Nephron progenitor cell (in vitro differentiated cells): ENCODE results near the gene CDHR2.

Source experiments
- DNase-seq: peaks from one replicate; pipeline ENCODE4 v3.0.0; 2021
- H3K27ac Mint-ChIP-seq: 2 replicates; pipeline ENCODE4 v1.8.0; 2021; ENCODE audit warnings: mild to moderate bottlenecking, moderate library complexity, mixed read lengths
- H3K27me3 Mint-ChIP-seq: 2 replicates; pipeline ENCODE4 v1.8.0; 2021; ENCODE audit warnings: mild to moderate bottlenecking, low read depth, mixed read lengths; ENCODE audit not compliant: poor library complexity
- H3K36me3 Mint-ChIP-seq: 2 replicates; pipeline ENCODE4 v1.8.0; 2021; ENCODE audit warnings: low read depth, mixed read lengths
- H3K4me1 Mint-ChIP-seq: 2 replicates; pipeline ENCODE4 v1.8.0; 2021; ENCODE audit warnings: mixed read lengths
- H3K4me3 Mint-ChIP-seq: 2 replicates; pipeline ENCODE4 v1.8.0; 2021; ENCODE audit warnings: mild to moderate bottlenecking, moderate library complexity, mixed read lengths
- H3K9me3 Mint-ChIP-seq: 2 replicates; pipeline ENCODE4 v1.8.0; 2021; ENCODE audit warnings: mild to moderate bottlenecking, moderate library complexity, mixed read lengths
- CTCF ChIP-seq: fragments of 200-600 bp; sonication (generic); IDR thresholded peaks from 2 replicates; pipeline ENCODE4 v1.5.0; 2021; ENCODE audit warnings: antibody characterized with exemption

The CDHR2 gene

GRCh38 chr5:176575488-176576422 is 26.6 kb downstream of the CDHR2 start:
- no peak overlapping the region for H3K4me3 Mint-ChIP-seq
- peaks cover 35% of the 10 kb centered on the region for H3K4me1 Mint-ChIP-seq
- TF ChIP-seq CTCF, result no peak
- peaks cover 32% of the 10 kb centered on the region for H3K27me3 Mint-ChIP-seq
- no peaks in the 10 kb centered on the region for H3K9me3 Mint-ChIP-seq
- no peak overlapping the region for H3K27ac Mint-ChIP-seq
- no peaks in the 10 kb centered on the region for H3K36me3 Mint-ChIP-seq
- DNase-seq, result no peak

GRCh38 chr5:176577312-176578176 is 28.4 kb downstream of the CDHR2 start:
- Mint-ChIP-seq H3K9me3 (no peaks in the 10 kb centered on the region), H3K27me3 (peaks cover 18% of the 10 kb centered on the region), H3K4me3 (no peak overlapping the region), H3K36me3 (no peaks in the 10 kb centered on the region), H3K27ac (no peak overlapping the region), H3K4me1 (peaks cover 35% of the 10 kb centered on the region)
- DNase-seq, result peak; percentile 46
- no peak for TF ChIP-seq CTCF

GRCh38 chr5:176578391-176578808 is 29.3 kb downstream of the CDHR2 start:
- Mint-ChIP-seq H3K4me1 (peaks cover 35% of the 10 kb centered on the region), H3K4me3 (no peak overlapping the region), H3K9me3 (peaks cover 2% of the 10 kb centered on the region), H3K36me3 (no peaks in the 10 kb centered on the region), H3K27me3 (peaks cover 9% of the 10 kb centered on the region), H3K27ac (no peak overlapping the region)
- peak; percentile 68 for DNase-seq
- TF ChIP-seq CTCF, result peak; percentile 56

DNA sequence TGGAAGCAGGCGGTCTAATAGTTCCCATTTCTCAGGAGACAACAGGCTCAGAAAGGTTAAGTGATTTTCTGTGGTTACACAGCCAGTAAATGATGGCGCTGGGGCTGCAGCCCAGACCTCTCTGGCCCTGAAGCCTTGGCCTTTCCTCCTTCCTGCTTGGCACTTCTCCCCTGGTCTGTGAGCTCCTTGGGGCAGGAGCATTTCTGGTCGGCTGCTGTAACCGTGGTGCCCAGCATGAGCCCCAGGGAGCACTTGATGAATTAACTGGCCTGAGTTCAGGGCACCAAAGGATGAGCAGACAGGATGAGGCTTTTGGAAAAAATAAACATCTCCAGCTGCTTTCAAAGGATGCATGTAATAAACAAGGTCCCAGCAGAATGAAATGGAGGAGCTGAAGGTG is 30.2 kb downstream of the CDHR2 start:
- no peak for DNase-seq
- Mint-ChIP-seq H3K27me3 (peaks cover 3% of the 10 kb centered on the region), H3K9me3 (peaks cover 10% of the 10 kb centered on the region), H3K36me3 (no peaks in the 10 kb centered on the region), H3K27ac (no peak overlapping the region), H3K4me3 (no peak overlapping the region), H3K4me1 (peaks cover 35% of the 10 kb centered on the region)
- no peak for TF ChIP-seq CTCF

GRCh38 chr5:176581361-176581760 is 32.2 kb downstream of the CDHR2 start:
- H3K27ac Mint-ChIP-seq, result no peak overlapping the region
- peaks cover 2% of the 10 kb centered on the region for H3K27me3 Mint-ChIP-seq
- DNase-seq, result no peak
- TF ChIP-seq CTCF, result no peak
- H3K4me1 Mint-ChIP-seq, result peaks cover 21% of the 10 kb centered on the region
- no peaks in the 10 kb centered on the region for H3K36me3 Mint-ChIP-seq
- peaks cover 26% of the 10 kb centered on the region for H3K9me3 Mint-ChIP-seq
- no peak overlapping the region for H3K4me3 Mint-ChIP-seq
